SH-SY5Y (cell line): ENCODE results near the gene PKP4.

ENCODE experiments used
- GATA2 ChIP-seq: IDR thresholded peaks from 2 replicates; pipeline ENCODE4 v1.6.1; 2011; ENCODE audit warnings: mild to moderate bottlenecking, low read depth, low read length
- GATA3 ChIP-seq: IDR thresholded peaks from 2 replicates; pipeline ENCODE4 v1.6.1; 2011; ENCODE audit warnings: low read depth, mild to moderate bottlenecking, low read length, moderate library complexity

DNA sequence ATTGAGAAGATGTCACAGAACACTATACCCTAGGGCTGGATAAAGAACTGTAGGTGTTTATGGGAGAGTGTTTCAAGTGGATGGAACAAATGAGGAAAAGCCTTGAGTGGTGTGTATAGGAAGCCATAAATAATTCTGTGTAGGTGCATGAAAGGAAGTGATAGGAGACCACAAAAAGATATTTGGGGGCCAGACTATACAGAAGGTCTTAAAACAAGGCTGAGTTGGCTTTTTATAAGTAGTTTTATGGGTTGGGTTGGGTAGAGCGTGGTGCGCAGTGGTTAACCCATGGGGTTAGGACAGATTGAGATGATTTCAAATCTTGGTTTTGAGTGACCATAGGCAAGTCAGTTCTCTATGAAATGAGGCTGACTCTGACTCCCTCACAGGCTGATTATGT, 110.5 kb downstream of the PKP4 start:
- TF ChIP-seq GATA3 (no peak), GATA2 (no peak)
